ENCODE results near the gene ARHGAP22.

GRCh38 chr10:48480397-48481374, 124.2 kb downstream of the ARHGAP22 start:
- no peak for TF ChIP-seq CTCF (IDR thresholded peaks at IDR 0.05; ENCODE audit: insufficient read depth, low read length)
- no peak for TF ChIP-seq POLR2AphosphoS5 (IDR thresholded peaks at IDR 0.05; ENCODE audit: low read depth)
- no peak for TF ChIP-seq SPI1 (IDR thresholded peaks at IDR 0.05; ENCODE audit: borderline replicate concordance, low read depth)
